Measurements from ENCODE around the gene ABHD10. TPM values are rescaled to one million over a fixed set of nuclear protein-coding genes. Genes with fewer than 3 reads are reported as not detected.

Gene ABHD10
- polyA plus RNA-seq (2013, experiment 1 of 2): 14.4 TPM
- 15.3 TPM for polyA plus RNA-seq (2013, experiment 2 of 2)

GRCh38 chr3:111978583-111979433, at the start of gene ABHD10:
Gene ABHD10 (plus strand): TSS chr3:111979026. CDS start chr3:111979062, 36 bp downstream.
- Histone ChIP-seq H2BK5ac (ENCODE audit: low read length) (peak within 1 kb of the TSS; percentile 1), H3K79me2 (ENCODE audit: control insufficient read depth, insufficient read depth, low read length) (no peaks in the 10 kb centered on the region), H2AK5ac (ENCODE audit: low read length) (no peak within 1 kb of the TSS), H3K27me3 (ENCODE audit: insufficient read depth, low read length, poor library complexity) (no peaks in the 10 kb centered on the region), H4K8ac (ENCODE audit: low read depth, low read length) (no peak within 1 kb of the TSS), H2BK120ac (ENCODE audit: low read depth, low read length) (no peak within 1 kb of the TSS), H3K4me1 (ENCODE audit: control insufficient read depth, low read depth, low read length) (no peaks in the 10 kb centered on the region), H3K36me3 (ENCODE audit: control insufficient read depth, insufficient read depth, low read length) (peaks cover 2% of the 10 kb centered on the region), H3K9ac (ENCODE audit: low read length) (peak within 1 kb of the TSS; percentile 85), H4K5ac (ENCODE audit: low read length) (no peak within 1 kb of the TSS), H3K4me2 (ENCODE audit: low read length) (peak within 1 kb of the TSS; percentile 79), H3K79me1 (ENCODE audit: low read length) (no peaks in the 10 kb centered on the region), H3K23ac (ENCODE audit: low read length) (peak within 1 kb of the TSS; percentile 30), H3K18ac (ENCODE audit: low read length) (peak within 1 kb of the TSS; percentile 1), H3K56ac (ENCODE audit: low read length) (peak within 1 kb of the TSS; percentile 93), H3K27ac (ENCODE audit: low read depth, low read length) (no peak within 1 kb of the TSS), H3K4ac (ENCODE audit: low read depth, low read length) (peak within 1 kb of the TSS; percentile 22), H2BK15ac (replicated peaks; ENCODE audit: low read depth) (no peak within 1 kb of the TSS), H3K4me3 (ENCODE audit: low read length) (peak within 1 kb of the TSS; percentile 85)
- no CpG with 5 or more reads among the region's 61 CpGs for WGBS (ENCODE audit: extremely low coverage, insufficient coverage, low lambda C conversion rate)
- peak; percentile 99 for DNase-seq

GRCh38 chr3:111929484-111929883, 49.3 kb upstream of the ABHD10 start:
- Histone ChIP-seq H3K36me3 (ENCODE audit: control insufficient read depth, insufficient read depth, low read length) (no peaks in the 10 kb centered on the region), H3K18ac (ENCODE audit: low read length) (no peak overlapping the region), H3K9ac (ENCODE audit: low read length) (no peak overlapping the region), H3K79me2 (ENCODE audit: control insufficient read depth, insufficient read depth, low read length) (no peaks in the 10 kb centered on the region), H3K4me1 (ENCODE audit: control insufficient read depth, low read depth, low read length) (no peaks in the 10 kb centered on the region), H4K5ac (ENCODE audit: low read length) (no peak overlapping the region), H3K27me3 (ENCODE audit: insufficient read depth, low read length, poor library complexity) (no peaks in the 10 kb centered on the region), H3K23ac (ENCODE audit: low read length) (no peak overlapping the region), H2AK5ac (ENCODE audit: low read length) (no peak overlapping the region), H2BK5ac (ENCODE audit: low read length) (no peak overlapping the region), H4K8ac (ENCODE audit: low read depth, low read length) (no peak overlapping the region), H3K4me2 (ENCODE audit: low read length) (no peak overlapping the region), H3K79me1 (ENCODE audit: low read length) (no peaks in the 10 kb centered on the region), H2BK15ac (replicated peaks; ENCODE audit: low read depth) (no peak overlapping the region), H3K27ac (ENCODE audit: low read depth, low read length) (no peak overlapping the region), H3K4ac (ENCODE audit: low read depth, low read length) (no peak overlapping the region), H2BK120ac (ENCODE audit: low read depth, low read length) (no peak overlapping the region), H3K4me3 (ENCODE audit: low read length) (no peak overlapping the region), H3K56ac (ENCODE audit: low read length) (no peak overlapping the region)
- DNase-seq: no peak
- no CpG with 5 or more reads among the region's 2 CpGs for WGBS (ENCODE audit: extremely low coverage, insufficient coverage, low lambda C conversion rate)

GRCh38 chr3:111932946-111933345, 45.9 kb upstream of the ABHD10 start:
- no CpG with 5 or more reads among the region's 3 CpGs for WGBS (ENCODE audit: extremely low coverage, insufficient coverage, low lambda C conversion rate)
- no peak overlapping the region for H4K8ac ChIP-seq (ENCODE audit: low read depth, low read length)
- H3K4me1 ChIP-seq (ENCODE audit: control insufficient read depth, low read depth, low read length): no peaks in the 10 kb centered on the region
- no peak overlapping the region for H3K56ac ChIP-seq (ENCODE audit: low read length)
- no peak overlapping the region for H3K23ac ChIP-seq (ENCODE audit: low read length)
- no peaks in the 10 kb centered on the region for H3K36me3 ChIP-seq (ENCODE audit: control insufficient read depth, insufficient read depth, low read length)
- H2BK120ac ChIP-seq (ENCODE audit: low read depth, low read length): no peak overlapping the region
- H3K9ac ChIP-seq (ENCODE audit: low read length): no peak overlapping the region
- no peak overlapping the region for H2AK5ac ChIP-seq (ENCODE audit: low read length)
- H3K79me2 ChIP-seq (ENCODE audit: control insufficient read depth, insufficient read depth, low read length): no peaks in the 10 kb centered on the region
- H3K27me3 ChIP-seq (ENCODE audit: insufficient read depth, low read length, poor library complexity): no peaks in the 10 kb centered on the region
- H2BK5ac ChIP-seq (ENCODE audit: low read length): no peak overlapping the region
- H3K18ac ChIP-seq (ENCODE audit: low read length): no peak overlapping the region
- no peak overlapping the region for H3K4ac ChIP-seq (ENCODE audit: low read depth, low read length)
- no peak overlapping the region for H3K27ac ChIP-seq (ENCODE audit: low read depth, low read length)
- H2BK15ac ChIP-seq (replicated peaks; ENCODE audit: low read depth): no peak overlapping the region
- no peak overlapping the region for H3K4me3 ChIP-seq (ENCODE audit: low read length)
- no peak overlapping the region for H4K5ac ChIP-seq (ENCODE audit: low read length)
- H3K4me2 ChIP-seq (ENCODE audit: low read length): no peak overlapping the region
- no peak for DNase-seq
- no peaks in the 10 kb centered on the region for H3K79me1 ChIP-seq (ENCODE audit: low read length)

GRCh38 chr3:111936191-111936841, 42.5 kb upstream of the ABHD10 start:
- Histone ChIP-seq H3K23ac (ENCODE audit: low read length) (no peak overlapping the region), H2AK5ac (ENCODE audit: low read length) (no peak overlapping the region), H4K5ac (ENCODE audit: low read length) (no peak overlapping the region), H3K4ac (ENCODE audit: low read depth, low read length) (no peak overlapping the region), H3K27me3 (ENCODE audit: insufficient read depth, low read length, poor library complexity) (no peaks in the 10 kb centered on the region), H3K4me2 (ENCODE audit: low read length) (no peak overlapping the region), H2BK120ac (ENCODE audit: low read depth, low read length) (no peak overlapping the region), H4K8ac (ENCODE audit: low read depth, low read length) (no peak overlapping the region), H3K36me3 (ENCODE audit: control insufficient read depth, insufficient read depth, low read length) (no peaks in the 10 kb centered on the region), H3K79me1 (ENCODE audit: low read length) (no peaks in the 10 kb centered on the region), H3K27ac (ENCODE audit: low read depth, low read length) (no peak overlapping the region), H3K4me1 (ENCODE audit: control insufficient read depth, low read depth, low read length) (no peaks in the 10 kb centered on the region), H3K79me2 (ENCODE audit: control insufficient read depth, insufficient read depth, low read length) (no peaks in the 10 kb centered on the region), H3K4me3 (ENCODE audit: low read length) (no peak overlapping the region), H3K18ac (ENCODE audit: low read length) (no peak overlapping the region), H3K56ac (ENCODE audit: low read length) (no peak overlapping the region), H2BK5ac (ENCODE audit: low read length) (no peak overlapping the region), H2BK15ac (replicated peaks; ENCODE audit: low read depth) (no peak overlapping the region), H3K9ac (ENCODE audit: low read length) (no peak overlapping the region)
- DNase-seq: no peak

- H3K4me3 ChIP-seq (ENCODE audit: low read length): no peak overlapping the region
- H2BK15ac ChIP-seq (replicated peaks; ENCODE audit: low read depth): no peak overlapping the region
- no peak overlapping the region for H3K23ac ChIP-seq (ENCODE audit: low read length)
- H3K4me1 ChIP-seq (ENCODE audit: control insufficient read depth, low read depth, low read length): no peaks in the 10 kb centered on the region
- no peak overlapping the region for H3K27ac ChIP-seq (ENCODE audit: low read depth, low read length)
- H3K4me2 ChIP-seq (ENCODE audit: low read length): no peak overlapping the region
- H3K27me3 ChIP-seq (ENCODE audit: insufficient read depth, low read length, poor library complexity): no peaks in the 10 kb centered on the region
- H2BK5ac ChIP-seq (ENCODE audit: low read length): no peak overlapping the region
- no peak overlapping the region for H3K18ac ChIP-seq (ENCODE audit: low read length)
- no peaks in the 10 kb centered on the region for H3K79me2 ChIP-seq (ENCODE audit: control insufficient read depth, insufficient read depth, low read length)
- H3K79me1 ChIP-seq (ENCODE audit: low read length): no peaks in the 10 kb centered on the region
- no peaks in the 10 kb centered on the region for H3K36me3 ChIP-seq (ENCODE audit: control insufficient read depth, insufficient read depth, low read length)
- no CpG with 5 or more reads among the region's 1 CpG for WGBS (ENCODE audit: extremely low coverage, insufficient coverage, low lambda C conversion rate)
- H4K8ac ChIP-seq (ENCODE audit: low read depth, low read length): no peak overlapping the region
- no peak for DNase-seq
- no peak overlapping the region for H3K4ac ChIP-seq (ENCODE audit: low read depth, low read length)
- H3K56ac ChIP-seq (ENCODE audit: low read length): no peak overlapping the region
- no peak overlapping the region for H2BK120ac ChIP-seq (ENCODE audit: low read depth, low read length)
- H3K9ac ChIP-seq (ENCODE audit: low read length): no peak overlapping the region
- H4K5ac ChIP-seq (ENCODE audit: low read length): no peak overlapping the region
- no peak overlapping the region for H2AK5ac ChIP-seq (ENCODE audit: low read length)
Observed at GRCh38 chr3:111936967-111937366, 41.9 kb upstream of the ABHD10 start.
